Hepatocyte (in vitro differentiated cells): ENCODE results near the gene NTPCR.

Experiments used
- CTCF ChIP-seq: fragments of 200-600 bp; sonication (generic); IDR thresholded peaks from 2 replicates; pipeline ENCODE4 v1.5.1; 2016; ENCODE audit warnings: antibody characterized with exemption, mild to moderate bottlenecking; ENCODE audit not compliant: poor library complexity
- EZH2phosphoT487 ChIP-seq: fragments of 200-600 bp; sonication (generic); IDR thresholded peaks from one replicate; pipeline ENCODE4 v1.6.1; 2018; ENCODE audit warnings: antibody characterized with exemption, mild to moderate bottlenecking, low read depth, moderate library complexity; ENCODE audit not compliant: unreplicated experiment, severe bottlenecking

GRCh38 chr1:232932486-232933425 lies 17.7 kb upstream of the NTPCR start:
- TF ChIP-seq EZH2phosphoT487 (no peak), CTCF (no peak)
